Panc1 (cell line): ENCODE data around the gene RAB4A. TPM values are rescaled to one million over a fixed set of nuclear protein-coding genes. Genes with fewer than 3 reads are reported as not detected.

ENCODE experiments used
- ATAC-seq: fragments of 200-7000 bp; cut with Tn5 transposase; 2 replicates; pipeline ENCODE4 v1.9.1; 2020; ENCODE audit warnings: mild to moderate bottlenecking, moderate library complexity
- BruUV-seq: library from RNA; stranded (reverse); fragments of 400-500 nt; replicated peaks from 2 replicates; lab custom pipeline; 2021; lab: Mats Ljungman, UMichigan
- CTCF ChIA-PET: fragments of 300-600 bp; sonication (Branson Sonifier 250); formaldehyde crosslinking; loops from one replicate; lab custom pipeline; 2022; ENCODE audit warnings: antibody characterized with exemption; lab: Charles Lee
- POLR2A ChIA-PET: fragments of 300-600 bp; sonication (Branson Sonifier 250); formaldehyde crosslinking; loops from one replicate; lab custom pipeline; 2022; ENCODE audit warnings: antibody characterized with exemption; lab: Charles Lee
- DNase-seq: peaks from one replicate; pipeline ENCODE4 v3.0.0-alpha.2; 2010; ENCODE audit warnings: low read depth, low spot score
- H3K27ac ChIP-seq: 2 replicates; pipeline ENCODE4 v1.5.1; 2011; ENCODE audit warnings: mild to moderate bottlenecking, low read length, inconsistent platforms
- H3K27me3 ChIP-seq: fragments of 200-500 bp; sonication (Bioruptor generic); 2 replicates; pipeline ENCODE4 v1.6.0; 2014; ENCODE audit warnings: low read length, inconsistent platforms; ENCODE audit not compliant: control insufficient read depth, insufficient read depth
- H3K36me3 ChIP-seq: fragments of 200-500 bp; sonication (Bioruptor generic); 2 replicates; pipeline ENCODE4 v1.5.1; 2014; ENCODE audit warnings: inconsistent platforms, mild to moderate bottlenecking, low read length, moderate library complexity; ENCODE audit not compliant: control insufficient read depth, insufficient read depth
- H3K4me1 ChIP-seq: 2 replicates; pipeline ENCODE4 v1.5.1; 2011; ENCODE audit warnings: inconsistent platforms, mild to moderate bottlenecking, low read length, moderate library complexity; ENCODE audit not compliant: control insufficient read depth, insufficient read depth
- H3K4me3 ChIP-seq, 2 experiments: 2 replicates each; pipeline ENCODE4 v1.5.1; 2011 to 2012; ENCODE audit warnings: low read depth in 2 of 2, low read length in 2 of 2, mild to moderate bottlenecking in 2 of 2, inconsistent platforms in 1 of 2, moderate library complexity in 1 of 2
- H3K9me3 ChIP-seq: fragments of 200-500 bp; sonication (Bioruptor generic); 2 replicates; pipeline ENCODE4 v1.5.1; 2014; ENCODE audit warnings: low read depth, mild to moderate bottlenecking, inconsistent platforms, low read length, moderate library complexity; ENCODE audit not compliant: control insufficient read depth, insufficient read depth
- CTCF ChIP-seq: fragments of 450-650 bp; IDR thresholded peaks from 2 replicates; pipeline ENCODE4 v1.5.1; 2017; ENCODE audit warnings: mild to moderate bottlenecking
- POLR2AphosphoS5 ChIP-seq: IDR thresholded peaks from 2 replicates; pipeline ENCODE4 v1.6.1; 2012; ENCODE audit warnings: mild to moderate bottlenecking, low read depth, low read length, moderate library complexity
- REST ChIP-seq, 2 experiments: IDR thresholded peaks; 2 replicates each; pipeline ENCODE4 v1.6.1; 2011 to 2012; ENCODE audit warnings: low read depth in 2 of 2, control low read depth in 1 of 2, low read length in 1 of 2, mild to moderate bottlenecking in 1 of 2, moderate library complexity in 1 of 2; ENCODE audit not compliant: insufficient read depth in 1 of 2
- SIN3A ChIP-seq: IDR thresholded peaks from 2 replicates; pipeline ENCODE4 v1.6.1; 2012; ENCODE audit warnings: low read depth, mild to moderate bottlenecking, low read length, moderate library complexity, borderline replicate concordance; ENCODE audit not compliant: insufficient read depth
- TCF7L2 ChIP-seq: IDR thresholded peaks from 2 replicates; pipeline ENCODE4 v1.6.1; 2011; ENCODE audit warnings: mild to moderate bottlenecking, low read depth, low read length, inconsistent platforms
- in situ Hi-C: cut with HindIII; loops from 2 replicates; pipeline ENCODE4 v1.10.0; 2016; ENCODE audit warnings: low sequenced_read_pairs, low pct_unique_long_range_greater_than_20kb
- intact Hi-C: fragments of 100-400 bp; cut with micrococcal nuclease; formaldehyde crosslinking; loops from one replicate; pipeline ENCODE4 v1.10.0; 2022; ENCODE audit not compliant: unreplicated experiment
- total RNA-seq: library from RNA; stranded (reverse); gene quantifications from one replicate; pipeline ENCODE4 v1.2.1, GENCODE V29; 2021; ENCODE audit not compliant: unreplicated experiment

The RAB4A gene
- total RNA-seq, 1 experiment from 2014 or later, result 73.0 TPM

- no peak for TF ChIP-seq TCF7L2
- no peak for TF ChIP-seq REST (IDR thresholded peaks at IDR 0.05; ENCODE audit: insufficient read depth in 1 of 2, low read depth in 2 of 2, low read length in 1 of 2)
- TF ChIP-seq CTCF, result no peak
- no peak for TF ChIP-seq SIN3A
- TF ChIP-seq POLR2AphosphoS5, result no peak
- H3K9me3 ChIP-seq, result no peaks in the 10 kb centered on the region
- ATAC-seq (no peak), DNase-seq (no peak)
- intact Hi-C loops (no loop called here), in situ Hi-C loops (no loop called here)
- H3K27me3 ChIP-seq, result no peaks in the 10 kb centered on the region
- CTCF ChIA-PET, result no interaction called here
- POLR2A ChIA-PET, result no interaction called here
- H3K36me3 ChIP-seq, result no peaks in the 10 kb centered on the region
- no peak overlapping the region for H3K4me3 ChIP-seq
- H3K27ac ChIP-seq, result no peak overlapping the region
- no peaks in the 10 kb centered on the region; the same call in 1 of the 2 replicates for H3K4me1 ChIP-seq
- BruUV-seq, result no TSS peak
Observed at GRCh38 chr1:229266832-229267500, 3.9 kb upstream of the RAB4A start.

GRCh38 chr1:229268505-229268904 is 2.4 kb upstream of the RAB4A start:
- ATAC-seq (no peak), DNase-seq (no peak)
- Histone ChIP-seq H3K4me3 (no peak overlapping the region), H3K27ac (no peak overlapping the region), H3K36me3 (no peaks in the 10 kb centered on the region), H3K27me3 (no peaks in the 10 kb centered on the region), H3K4me1 (peaks cover 11% of the 10 kb centered on the region), H3K9me3 (no peaks in the 10 kb centered on the region)
- BruUV-seq, result no TSS peak
- intact Hi-C loops, result no loop called here
- in situ Hi-C loops, result no loop called here
- ChIA-PET CTCF (no interaction called here), POLR2A (no interaction called here)
- TF ChIP-seq TCF7L2 (no peak), REST (IDR thresholded peaks at IDR 0.05; ENCODE audit: insufficient read depth in 1 of 2, low read depth in 2 of 2, low read length in 1 of 2) (no peak), POLR2AphosphoS5 (no peak), SIN3A (no peak), CTCF (no peak)
